GM19372 (cell line): ENCODE measurements around the gene TJP1.
"Not testable (repeated sequence)": the region's sequence is repeated elsewhere in the genome, so short reads cannot be mapped to it uniquely, and the experiment has no call there.

Source experiments
- ATAC-seq: cut with Tn5 transposase; IDR thresholded peaks from one replicate; pipeline ENCODE4 v1.9.1; 2021; ENCODE audit warnings: mild to moderate bottlenecking, low read depth, moderate library complexity; ENCODE audit not compliant: unreplicated experiment

Gene TJP1

DNA sequence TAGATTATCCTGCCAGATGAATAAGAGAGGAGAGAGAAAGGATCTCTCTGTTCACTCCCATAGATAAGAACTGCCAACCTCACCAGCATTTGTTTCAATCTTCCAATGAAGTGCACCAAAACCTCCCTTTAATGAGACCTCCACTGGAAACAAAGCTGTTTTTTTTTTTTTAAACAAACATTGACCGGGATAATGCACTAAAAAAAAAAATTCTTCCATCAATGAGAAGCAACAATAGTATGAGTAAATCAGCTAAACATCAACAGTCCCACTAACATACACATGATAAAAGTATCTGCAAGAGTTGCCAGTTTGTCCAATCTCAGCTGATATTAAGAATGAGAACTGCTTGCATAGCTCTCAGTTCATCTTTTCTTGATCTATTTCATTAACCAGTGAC lies 19.9 kb downstream of the TJP1 start:
- no peak for ATAC-seq

DNA sequence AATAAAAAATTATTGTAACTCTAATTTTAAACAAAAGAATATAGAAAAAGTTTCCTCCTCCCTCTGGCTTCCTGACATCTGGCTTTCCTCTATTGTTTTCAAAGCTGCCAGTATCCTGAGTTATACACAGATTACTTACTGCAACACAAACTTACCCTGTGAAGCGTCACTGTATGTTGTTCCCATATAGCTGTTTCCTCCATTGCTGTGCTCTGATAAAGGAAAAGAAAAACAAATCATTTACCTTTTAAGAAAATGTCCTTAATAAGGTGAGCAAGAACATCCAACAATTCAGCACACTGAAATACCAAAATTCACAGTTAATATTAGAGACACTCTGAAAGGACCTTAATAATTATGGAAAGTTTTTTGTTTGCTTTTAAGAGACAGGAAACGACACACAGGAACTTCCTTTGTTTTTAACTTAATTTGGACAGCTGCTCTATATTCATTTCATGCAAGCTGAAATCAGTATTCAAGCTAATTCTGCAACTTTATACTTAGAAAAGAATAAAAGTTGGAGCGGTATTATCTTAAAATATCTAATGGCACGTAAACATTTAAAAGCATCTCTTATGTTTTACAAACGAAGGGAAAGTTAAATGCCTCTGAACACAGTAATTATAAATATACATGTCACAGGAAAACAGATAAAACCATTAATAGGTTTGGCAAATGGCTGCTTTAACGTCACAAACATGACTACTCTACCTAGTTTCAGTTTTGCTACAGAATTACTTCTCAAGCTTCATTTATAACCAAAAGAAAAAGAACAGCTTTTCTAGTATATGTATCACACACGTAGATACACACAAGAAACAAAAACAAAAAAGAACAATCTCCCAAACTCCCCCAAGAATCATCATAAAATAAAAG lies 21.5 kb downstream of the TJP1 start:
- ATAC-seq: no peak

DNA sequence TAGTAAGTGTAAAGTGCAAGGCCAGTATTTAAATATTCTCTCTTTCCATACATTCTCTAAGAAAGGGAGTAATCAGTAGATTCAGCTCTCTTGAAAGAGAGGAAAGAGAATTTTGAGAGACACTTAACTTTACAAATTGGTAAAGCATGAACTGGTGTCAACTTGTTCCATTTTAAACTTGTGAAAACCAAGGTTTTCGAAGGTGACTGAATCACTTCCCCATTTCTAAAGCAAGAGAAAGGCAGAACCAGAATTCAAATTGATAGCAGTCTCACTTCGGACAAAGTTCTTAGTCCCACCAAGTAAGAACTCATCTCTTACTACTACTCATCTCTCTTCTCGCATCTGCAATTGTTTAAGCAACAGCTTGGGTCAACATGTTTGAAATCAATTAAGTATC lies 22.4 kb downstream of the TJP1 start:
- no peak for ATAC-seq

DNA sequence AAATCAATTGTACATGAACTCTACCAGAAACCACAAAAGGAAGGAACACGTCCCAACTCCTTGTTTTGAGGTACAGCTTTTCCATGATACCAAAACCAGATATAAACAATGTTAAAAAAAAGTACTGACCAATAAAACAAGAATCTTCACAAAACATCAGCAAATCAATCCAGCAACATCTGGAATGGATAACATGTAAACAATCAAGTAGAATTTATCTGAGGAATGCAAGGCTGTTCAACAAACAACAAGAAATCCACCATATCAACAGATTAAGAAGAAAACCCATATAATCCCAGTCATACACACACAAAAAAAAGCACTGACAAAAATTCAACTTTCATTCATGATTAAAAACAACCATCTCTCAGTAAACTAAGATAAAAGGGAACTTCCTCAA lies 26.7 kb downstream of the TJP1 start:
- no peak for ATAC-seq

DNA sequence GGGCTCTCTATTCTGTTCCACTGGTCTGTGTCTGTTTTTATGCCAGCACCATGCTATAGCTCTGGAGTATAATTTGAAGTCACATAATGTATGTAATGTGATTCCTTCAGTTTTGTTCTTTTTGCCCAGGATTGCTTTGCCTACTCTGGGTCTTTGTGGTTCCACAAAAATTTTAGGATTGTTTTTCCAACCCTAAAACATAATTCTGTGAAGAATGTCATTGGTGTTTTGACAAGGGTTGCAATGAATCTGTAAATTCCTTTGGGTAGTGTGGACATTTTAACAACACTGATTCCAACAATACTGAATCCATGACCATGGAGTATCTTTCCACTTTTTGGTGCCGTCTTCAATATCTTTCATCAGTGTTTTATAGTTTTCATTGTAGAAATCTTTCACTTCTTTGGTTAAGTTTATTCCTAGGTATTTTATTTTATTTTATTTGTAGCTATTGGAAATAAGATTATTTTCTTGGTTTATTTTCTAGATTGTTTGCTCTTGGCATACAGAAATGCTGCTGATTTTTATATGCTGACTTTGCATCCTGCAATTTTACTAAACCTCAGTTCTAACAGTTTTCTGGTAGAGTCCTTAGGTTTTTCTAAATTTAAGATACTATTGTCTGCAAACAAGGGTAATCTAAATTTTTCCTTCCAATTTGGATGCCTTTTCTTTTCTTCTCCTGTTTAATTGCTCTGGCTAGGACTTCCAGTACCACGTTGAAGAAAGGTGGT lies 29.7 kb downstream of the TJP1 start:
- ATAC-seq: no peak

DNA sequence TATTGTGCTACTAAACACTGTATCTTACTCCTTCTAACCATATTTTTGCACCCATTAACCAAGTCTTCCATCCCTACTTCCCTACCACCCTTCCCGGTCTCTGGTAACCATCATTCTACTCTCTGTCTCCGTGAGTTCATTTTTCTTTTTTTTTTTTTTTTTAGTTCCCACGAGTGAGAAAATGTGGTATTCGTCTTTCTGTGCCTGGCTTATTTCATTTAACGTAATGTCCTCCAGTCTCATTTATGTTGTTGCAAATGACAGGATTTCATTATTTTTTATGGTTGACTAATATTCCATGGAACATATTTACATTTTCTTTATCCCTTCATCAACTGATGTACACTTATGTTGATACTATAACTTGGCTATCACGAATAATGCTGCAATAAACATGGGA lies 31.7 kb downstream of the TJP1 start:
- ATAC-seq: no peak

DNA sequence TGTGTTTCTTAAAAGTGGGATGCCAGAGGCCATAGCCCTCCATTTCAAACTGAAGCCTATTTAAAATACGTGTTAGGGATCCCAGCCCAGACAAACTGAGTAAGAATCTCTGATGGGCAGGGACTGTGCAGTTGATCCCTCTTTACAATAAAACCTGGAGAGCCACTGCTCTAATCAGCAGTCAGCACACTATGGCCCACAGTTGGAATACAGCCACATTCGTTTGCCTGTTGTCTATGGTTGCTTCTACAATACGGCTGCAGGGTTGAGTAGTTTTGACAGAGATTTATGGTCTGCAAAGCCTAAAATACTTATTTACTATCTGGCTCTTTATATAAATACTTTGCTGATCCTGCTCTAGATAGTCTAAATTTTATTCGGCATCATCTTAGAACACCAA lies 32.4 kb downstream of the TJP1 start:
- ATAC-seq: no peak

DNA sequence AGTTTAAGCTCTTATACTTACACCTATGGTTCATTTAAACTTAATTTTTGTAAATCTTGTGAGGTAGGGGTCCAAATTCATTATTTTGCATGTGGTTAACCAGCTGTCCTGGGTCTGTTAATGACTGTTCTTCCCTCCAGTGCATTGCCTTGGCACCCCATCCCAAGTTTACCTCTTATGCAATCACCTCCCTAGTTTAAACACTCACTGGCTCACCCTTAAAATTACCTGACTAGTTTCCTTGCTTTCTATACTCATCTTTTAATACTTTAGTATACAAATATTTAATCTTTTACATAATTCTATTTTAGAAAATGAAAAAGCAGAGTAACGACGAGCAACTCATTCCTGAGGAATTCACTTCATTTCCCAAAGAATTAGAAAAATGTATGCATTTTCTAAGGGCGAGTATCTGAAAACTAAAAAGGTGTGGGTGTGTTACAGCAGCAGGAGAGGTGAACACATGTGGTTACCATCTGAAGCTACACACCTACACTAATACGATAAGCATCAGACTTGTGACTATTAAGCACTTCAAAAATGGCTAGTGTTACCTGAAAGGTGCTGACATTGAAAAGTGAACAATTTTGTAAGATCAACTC lies 33.7 kb downstream of the TJP1 start:
- ATAC-seq: no peak

DNA sequence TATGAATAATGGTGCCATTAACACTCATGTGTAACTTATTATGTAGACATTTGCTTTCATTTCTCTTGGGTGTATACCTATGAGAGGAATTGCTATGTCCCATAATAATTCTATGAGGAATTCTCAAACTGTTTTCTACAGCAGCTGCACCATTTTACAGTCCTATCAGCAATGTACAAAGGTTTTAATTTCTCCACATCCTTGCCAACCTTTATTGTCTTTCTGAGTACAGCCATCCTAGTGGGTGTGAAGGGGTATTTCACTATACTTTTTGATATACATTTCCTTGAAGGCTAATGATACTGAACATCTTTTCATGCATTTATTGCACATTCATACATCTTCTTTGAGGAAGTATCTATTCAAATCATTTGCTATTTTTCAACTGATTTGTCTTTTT lies 34.5 kb downstream of the TJP1 start:
- no peak for ATAC-seq

DNA sequence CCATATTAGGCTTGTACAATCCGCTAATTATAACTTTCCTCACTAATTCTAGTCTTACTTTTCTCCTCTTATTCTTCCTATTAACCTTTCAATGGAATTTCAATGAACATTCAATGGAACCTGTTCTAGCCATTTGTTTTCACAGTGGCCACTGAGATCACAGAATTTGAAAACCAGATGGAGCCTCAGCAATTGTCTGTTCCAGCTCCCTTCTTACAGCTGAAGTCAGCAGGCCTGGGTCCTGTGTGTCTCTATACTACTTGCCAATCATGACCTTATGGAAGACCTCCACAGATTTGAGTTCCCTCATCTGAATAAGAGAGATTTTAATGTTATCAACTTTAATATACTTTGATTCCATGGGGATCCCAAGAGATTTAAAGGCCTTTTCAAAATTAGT lies 36.6 kb downstream of the TJP1 start:
- no peak for ATAC-seq

DNA sequence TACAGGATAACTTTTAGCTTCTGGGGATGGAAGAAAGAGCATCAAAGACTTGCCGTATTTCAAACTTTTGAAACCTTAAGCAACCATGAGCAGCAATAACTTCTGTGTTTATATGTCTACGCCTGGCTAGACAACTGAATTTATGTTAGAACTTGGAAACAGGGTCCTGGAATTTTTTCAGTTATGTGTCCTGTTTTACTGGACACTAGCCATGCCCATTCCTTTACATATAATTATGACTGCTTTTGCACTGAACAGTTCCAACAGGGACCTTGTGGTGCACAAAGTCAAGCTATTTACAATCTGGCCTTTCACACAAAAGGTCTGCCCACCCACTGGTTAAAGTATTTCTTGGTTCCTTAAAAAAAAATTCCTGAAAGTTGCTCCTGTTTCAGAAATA lies 37.1 kb downstream of the TJP1 start:
- no peak for ATAC-seq

DNA sequence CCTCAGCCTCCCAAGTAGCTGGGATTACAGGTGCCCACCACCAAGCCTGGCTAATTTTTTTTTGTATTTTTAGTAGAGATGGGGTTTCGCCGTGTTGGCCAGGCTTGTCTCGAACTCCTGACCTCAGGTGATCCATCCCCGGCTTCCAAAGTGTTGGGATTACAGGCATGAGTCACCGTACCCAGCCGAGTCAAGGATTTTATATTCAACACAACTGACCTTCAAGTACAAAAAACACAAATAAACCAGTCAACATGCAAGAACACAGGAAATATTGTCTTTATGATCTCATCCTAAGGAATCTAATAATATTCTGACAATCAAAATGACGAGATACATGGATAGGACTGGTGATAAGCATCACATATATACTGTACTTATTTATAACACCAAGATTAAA lies 37.9 kb downstream of the TJP1 start:
- no peak for ATAC-seq

DNA sequence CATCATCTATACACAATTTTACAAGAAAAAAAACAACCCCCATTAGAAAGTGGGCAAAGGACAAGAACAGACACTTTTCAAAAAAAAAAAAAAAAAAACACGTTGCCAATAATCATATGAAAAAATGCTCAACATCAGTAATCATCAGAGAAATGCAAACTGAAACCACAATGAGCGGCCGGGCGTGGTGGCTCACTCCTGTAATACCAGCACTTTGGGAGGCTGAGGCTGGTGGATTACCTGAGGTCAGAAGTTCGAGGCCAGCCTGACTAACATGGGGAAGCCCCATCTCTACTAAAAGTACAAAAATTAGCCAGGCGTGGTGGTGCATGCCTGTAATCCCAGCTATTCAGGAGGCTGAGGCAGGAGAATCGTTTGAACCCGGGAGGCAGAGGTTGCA lies 39.5 kb downstream of the TJP1 start:
- ATAC-seq: not testable (repeated sequence)

DNA sequence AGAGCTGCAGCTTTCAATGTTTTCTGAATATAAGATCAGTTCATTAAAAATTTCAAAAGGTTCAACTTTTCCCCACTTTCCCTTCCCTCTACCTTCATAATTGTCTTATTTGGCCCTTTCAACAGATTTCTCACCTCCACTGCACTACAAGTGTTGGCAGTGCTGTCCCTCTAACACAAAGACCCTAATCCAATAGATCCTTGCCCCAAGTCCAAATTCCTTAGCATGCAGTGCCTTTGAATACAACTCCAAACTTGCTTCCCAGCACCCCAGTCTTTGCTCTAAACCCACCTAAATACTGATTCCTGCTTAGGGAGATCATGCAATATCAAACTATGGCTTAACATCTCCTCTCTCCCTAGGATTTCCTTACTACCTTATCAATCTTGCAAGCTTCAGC lies 43.9 kb downstream of the TJP1 start:
- no peak for ATAC-seq

DNA sequence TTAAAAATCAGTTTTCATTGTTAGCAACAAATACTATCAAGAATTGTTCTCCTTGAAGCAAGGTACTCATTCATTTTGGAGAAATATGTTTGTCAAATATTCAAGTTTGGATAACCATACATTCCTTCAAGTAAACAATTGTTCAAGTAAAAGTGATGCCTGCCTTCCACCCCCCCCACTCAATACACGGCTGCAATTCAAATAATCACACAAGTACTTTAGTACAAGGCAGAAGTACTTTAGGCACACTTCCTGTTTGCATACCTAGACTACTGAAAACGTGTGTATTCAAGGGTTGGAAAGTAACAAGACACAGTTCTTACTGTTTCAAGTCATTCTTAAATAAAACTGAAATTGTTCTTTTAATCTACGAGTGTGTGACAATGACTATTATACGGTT lies 45.4 kb downstream of the TJP1 start:
- ATAC-seq: no peak

DNA sequence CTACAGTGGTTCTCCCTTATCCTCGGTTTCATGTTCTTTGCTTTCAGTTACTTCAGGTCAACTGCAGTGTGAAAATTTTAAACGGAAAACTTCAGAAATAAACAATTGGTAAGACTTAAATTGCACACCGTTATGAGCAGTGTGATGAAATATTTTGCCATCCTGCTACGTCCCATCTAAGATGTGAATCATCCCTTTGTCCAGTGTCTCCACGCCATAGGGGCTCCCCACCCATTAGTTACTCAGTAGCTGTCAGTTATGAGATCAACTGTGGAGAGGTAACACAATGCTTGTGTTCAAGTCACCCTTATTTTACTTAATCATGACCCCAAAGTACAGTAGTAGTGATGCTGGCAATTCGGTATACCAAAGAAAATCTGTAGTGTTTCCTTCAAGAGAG lies 47.4 kb downstream of the TJP1 start:
- no peak for ATAC-seq

DNA sequence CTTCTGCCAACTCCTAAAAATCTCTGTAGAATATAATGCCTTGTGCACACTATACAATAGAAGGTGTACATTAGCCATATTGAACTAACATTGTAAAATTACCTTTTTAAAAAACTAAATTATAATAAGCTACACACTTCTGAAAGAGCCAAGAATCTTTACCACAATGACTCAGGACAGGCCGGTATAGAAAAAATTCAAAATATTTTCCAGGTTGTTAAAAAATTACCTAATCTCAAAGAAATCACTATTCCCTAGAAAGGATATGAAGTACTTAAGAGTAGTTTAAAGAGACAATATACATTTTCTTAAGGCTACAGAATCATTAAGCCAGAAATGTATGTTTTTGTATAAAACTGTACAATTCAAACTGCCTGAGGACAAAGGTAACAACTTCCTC lies 48.5 kb downstream of the TJP1 start:
- ATAC-seq: no peak

DNA sequence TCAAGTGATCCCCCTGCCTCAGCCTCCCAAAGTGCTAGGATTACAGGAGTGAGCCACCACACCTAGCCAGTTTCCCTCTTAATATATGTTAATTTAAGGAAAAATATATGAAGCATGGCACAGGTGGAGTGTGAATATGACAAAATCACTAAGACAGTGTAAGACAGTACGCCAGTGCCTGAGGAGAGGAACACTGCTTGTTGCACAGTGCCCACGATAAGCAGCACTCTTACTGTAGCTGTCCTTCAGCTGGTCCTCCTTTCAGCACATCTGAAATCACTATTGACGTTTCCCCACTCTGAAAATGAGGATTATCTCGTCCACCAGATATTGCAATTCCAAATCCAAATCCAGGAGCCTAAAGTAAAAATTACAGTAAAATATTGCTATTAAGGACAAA lies 49.3 kb downstream of the TJP1 start:
- ATAC-seq: no peak

DNA sequence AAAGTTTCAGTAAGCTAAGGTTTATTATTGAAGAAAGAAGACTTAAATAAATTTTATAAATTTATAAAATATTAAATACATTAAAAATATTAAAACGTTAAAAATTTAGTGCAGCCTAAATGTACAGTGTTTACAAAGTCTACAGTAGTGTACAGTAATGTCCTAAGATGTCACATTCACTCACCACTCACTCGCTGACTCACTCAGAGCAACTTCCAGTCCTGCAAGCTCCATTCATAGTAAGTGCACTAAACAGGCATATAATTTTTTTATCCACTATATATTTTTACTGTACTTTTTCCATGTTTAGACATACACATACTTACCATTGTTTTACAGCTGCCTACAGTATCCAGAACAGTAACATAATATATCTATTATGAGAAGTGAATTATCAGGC lies 51.5 kb downstream of the TJP1 start:
- no peak for ATAC-seq

DNA sequence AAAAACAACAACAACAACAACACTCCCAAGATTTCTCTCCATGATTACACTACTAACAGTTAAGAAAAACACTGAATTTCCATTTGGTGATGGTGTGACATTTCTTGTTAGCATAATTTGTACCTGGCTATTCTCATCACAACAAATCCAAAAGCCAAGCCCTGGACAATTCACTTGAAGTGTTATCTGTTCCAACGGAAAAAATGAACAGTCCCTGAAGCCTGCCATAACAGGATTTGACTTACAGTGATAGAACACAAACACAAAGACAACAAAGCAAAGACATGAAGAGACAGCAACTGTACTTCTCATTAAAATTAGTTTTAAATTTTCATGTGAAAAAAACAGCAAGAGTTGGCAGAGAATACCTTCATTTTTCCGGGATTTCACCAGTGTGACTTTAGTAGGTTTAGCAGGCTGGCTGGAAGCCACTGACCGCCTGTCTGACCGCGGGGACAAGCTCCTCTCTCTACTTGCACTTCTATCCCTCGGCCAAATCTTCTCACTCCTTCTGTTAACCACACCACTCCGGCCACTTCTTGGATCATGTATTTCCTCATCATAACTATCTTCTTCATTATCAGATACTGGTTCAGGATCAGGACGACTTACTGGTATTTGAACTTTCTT lies 56.3 kb downstream of the TJP1 start:
- ATAC-seq: no peak

DNA sequence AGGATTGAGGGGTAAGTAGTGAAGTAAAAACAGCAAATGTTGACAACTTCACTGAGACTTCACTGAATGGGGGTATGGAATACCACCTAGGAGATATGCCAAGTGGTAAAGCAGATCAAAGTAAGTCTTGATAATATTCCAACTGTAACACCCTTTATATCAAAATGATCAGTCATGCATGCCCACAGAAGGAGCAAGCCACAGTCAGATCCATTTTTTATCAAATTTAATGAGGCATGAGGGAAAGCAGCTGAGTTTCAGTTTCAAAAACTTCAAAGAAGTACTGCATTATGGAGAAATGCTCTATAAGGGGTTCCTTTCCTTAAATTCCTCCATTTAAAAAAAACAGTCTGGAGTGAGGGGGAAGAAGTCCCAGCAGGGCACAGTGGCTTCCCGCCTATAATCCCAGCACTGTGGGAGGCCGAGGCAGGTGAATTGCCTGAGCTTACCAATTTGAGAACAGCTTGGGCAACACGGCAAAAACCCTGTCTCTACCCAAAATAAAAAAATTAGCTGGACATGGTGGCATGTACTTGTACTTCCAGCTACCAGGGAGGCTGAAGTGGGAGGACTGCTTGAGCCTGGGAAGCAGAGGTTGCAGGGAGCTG lies 56.9 kb downstream of the TJP1 start:
- ATAC-seq: no peak
